PFSK-1 (cell line): ENCODE measurements around the gene CASP2.

ENCODE experiments used
- FOXP2 ChIP-seq: optimal IDR thresholded peaks from 2 replicates; pipeline ENCODE3; 2011; ENCODE audit warnings: borderline replicate concordance, control low read depth, inconsistent platforms; ENCODE audit not compliant: insufficient read depth; ENCODE audit errors: extremely low read length, extremely low read depth
- POLR2AphosphoS5 ChIP-seq: IDR thresholded peaks from 2 replicates; pipeline ENCODE4 v1.6.1; 2012; ENCODE audit warnings: low read depth, mild to moderate bottlenecking, control low read depth, low read length, moderate library complexity
- SIN3A ChIP-seq: IDR thresholded peaks from 2 replicates; pipeline ENCODE4 v1.6.1; 2012; ENCODE audit warnings: mild to moderate bottlenecking, low read length, moderate library complexity, borderline replicate concordance; ENCODE audit not compliant: insufficient read depth
- TAF1 ChIP-seq: IDR thresholded peaks from 2 replicates; pipeline ENCODE4 v1.6.1; 2012; ENCODE audit warnings: low read length, control low read depth, borderline replicate concordance; ENCODE audit not compliant: insufficient read depth
- TF ChIP-seq, protein P1 (sequence below), 2 experiments: IDR thresholded peaks; 2 replicates each; pipeline versions ENCODE4 v1.6.1 to v1.8.0; 2011 to 2012; ENCODE audit warnings: low read depth in 2 of 2, low read length in 2 of 2, control low read depth in 1 of 2, inconsistent platforms in 1 of 2, mild to moderate bottlenecking in 1 of 2, moderate library complexity in 1 of 2; ENCODE audit not compliant: insufficient read depth in 1 of 2

DNA sequence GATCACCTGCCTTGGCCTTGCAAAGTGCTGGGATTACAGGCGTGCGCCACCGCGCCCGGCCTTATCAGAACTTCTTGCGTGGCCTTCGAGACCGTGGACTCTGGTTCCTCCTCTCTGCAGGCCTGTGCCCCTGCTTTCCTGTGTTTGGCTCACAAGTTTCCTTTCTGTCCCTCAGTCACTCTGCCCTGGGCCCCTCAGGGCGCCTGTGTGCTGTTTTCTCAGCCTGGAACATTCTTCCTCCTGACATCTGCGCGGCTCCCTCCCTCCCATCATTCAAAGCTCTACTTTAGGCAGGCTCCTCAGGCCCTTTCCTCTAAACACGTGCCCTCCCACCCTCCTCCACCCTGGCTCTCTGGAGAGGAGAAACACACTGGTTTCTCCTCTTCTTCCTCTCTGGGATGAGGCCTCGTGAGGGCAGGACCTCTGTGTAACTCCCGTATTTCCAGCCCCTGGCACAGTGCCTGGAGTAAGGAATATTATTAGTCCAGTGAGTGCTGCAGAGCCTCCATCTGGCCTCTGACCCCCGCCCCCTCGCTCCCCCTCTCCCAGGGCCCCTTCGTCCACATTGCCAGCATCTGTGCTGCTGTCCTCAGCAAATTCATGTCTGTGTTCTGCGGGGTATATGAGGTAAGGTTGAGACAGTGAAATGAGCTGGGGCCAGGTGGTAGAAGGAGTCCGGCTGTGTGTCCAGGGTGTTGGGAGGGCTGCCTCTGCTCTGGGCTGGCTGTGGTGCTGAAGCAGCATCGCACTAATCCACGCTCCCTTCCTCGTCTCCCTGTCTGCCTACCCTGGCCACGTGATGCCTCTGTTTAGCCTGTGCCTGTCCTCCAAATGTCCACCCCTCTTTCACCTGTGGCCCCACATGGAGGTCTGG, 34.8 kb downstream of the CASP2 start:
- no peak for TF ChIP-seq POLR2AphosphoS5
- no peak for TF ChIP-seq TAF1
- TF ChIP-seq, protein P1, sequence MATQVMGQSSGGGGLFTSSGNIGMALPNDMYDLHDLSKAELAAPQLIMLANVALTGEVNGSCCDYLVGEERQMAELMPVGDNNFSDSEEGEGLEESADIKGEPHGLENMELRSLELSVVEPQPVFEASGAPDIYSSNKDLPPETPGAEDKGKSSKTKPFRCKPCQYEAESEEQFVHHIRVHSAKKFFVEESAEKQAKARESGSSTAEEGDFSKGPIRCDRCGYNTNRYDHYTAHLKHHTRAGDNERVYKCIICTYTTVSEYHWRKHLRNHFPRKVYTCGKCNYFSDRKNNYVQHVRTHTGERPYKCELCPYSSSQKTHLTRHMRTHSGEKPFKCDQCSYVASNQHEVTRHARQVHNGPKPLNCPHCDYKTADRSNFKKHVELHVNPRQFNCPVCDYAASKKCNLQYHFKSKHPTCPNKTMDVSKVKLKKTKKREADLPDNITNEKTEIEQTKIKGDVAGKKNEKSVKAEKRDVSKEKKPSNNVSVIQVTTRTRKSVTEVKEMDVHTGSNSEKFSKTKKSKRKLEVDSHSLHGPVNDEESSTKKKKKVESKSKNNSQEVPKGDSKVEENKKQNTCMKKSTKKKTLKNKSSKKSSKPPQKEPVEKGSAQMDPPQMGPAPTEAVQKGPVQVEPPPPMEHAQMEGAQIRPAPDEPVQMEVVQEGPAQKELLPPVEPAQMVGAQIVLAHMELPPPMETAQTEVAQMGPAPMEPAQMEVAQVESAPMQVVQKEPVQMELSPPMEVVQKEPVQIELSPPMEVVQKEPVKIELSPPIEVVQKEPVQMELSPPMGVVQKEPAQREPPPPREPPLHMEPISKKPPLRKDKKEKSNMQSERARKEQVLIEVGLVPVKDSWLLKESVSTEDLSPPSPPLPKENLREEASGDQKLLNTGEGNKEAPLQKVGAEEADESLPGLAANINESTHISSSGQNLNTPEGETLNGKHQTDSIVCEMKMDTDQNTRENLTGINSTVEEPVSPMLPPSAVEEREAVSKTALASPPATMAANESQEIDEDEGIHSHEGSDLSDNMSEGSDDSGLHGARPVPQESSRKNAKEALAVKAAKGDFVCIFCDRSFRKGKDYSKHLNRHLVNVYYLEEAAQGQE (IDR thresholded peaks at IDR 0.05; ENCODE audit: insufficient read depth in 1 of 2, low read depth in 2 of 2, low read length in 2 of 2) = no peak
- TF ChIP-seq FOXP2 = no peak
- no peak for TF ChIP-seq SIN3A
